GM19023 (cell line): Measurements from ENCODE around the gene SRRM5.
"Not testable (repeated sequence)": the region's sequence is repeated elsewhere in the genome, so short reads cannot be mapped to it uniquely, and the experiment has no call there.

Experiments
- ATAC-seq: cut with Tn5 transposase; IDR thresholded peaks from one replicate; pipeline ENCODE4 v1.9.1; 2021; ENCODE audit warnings: mild to moderate bottlenecking, moderate library complexity; ENCODE audit not compliant: unreplicated experiment

Gene SRRM5

GRCh38 chr19:43636121-43636683, 24.3 kb downstream of the SRRM5 start:
- no peak for ATAC-seq

DNA sequence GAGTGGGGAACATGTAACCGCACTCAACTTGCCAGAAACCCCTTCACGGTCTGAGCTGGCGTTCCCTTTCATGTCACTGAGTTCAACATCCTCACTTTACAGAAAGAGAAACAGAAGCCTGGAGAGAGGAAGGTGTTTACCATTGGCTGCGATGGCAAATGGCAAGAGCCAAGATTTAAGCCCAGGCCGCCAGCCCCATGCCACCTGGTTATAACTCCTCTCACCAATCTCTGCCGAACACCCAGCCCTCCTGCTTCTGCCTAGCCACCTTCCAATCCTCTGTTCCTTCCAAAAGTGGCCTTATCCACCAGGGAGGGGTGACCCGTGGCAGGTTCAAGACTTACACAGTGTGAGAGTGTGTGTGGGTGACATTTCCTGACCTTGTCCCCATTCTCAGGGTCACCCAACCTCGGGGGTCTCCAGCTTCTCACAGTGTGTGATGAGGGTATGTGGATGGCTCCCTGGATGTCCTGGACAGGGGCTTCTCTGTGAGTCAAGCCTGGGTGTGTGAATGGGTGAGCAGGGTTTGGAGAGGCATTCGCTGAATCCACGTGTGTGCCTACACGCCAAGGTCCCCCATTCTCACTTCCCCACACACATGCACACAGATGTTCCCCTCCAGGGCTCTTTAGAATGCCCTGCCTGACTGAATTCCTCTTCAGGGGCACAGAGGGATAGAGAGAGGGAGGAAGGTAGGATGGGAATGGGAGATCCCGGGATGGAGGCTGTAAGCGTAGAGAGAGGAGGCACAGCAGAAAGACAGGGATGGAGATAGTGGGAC, 26.5 kb downstream of the SRRM5 start:
- ATAC-seq = no peak

DNA sequence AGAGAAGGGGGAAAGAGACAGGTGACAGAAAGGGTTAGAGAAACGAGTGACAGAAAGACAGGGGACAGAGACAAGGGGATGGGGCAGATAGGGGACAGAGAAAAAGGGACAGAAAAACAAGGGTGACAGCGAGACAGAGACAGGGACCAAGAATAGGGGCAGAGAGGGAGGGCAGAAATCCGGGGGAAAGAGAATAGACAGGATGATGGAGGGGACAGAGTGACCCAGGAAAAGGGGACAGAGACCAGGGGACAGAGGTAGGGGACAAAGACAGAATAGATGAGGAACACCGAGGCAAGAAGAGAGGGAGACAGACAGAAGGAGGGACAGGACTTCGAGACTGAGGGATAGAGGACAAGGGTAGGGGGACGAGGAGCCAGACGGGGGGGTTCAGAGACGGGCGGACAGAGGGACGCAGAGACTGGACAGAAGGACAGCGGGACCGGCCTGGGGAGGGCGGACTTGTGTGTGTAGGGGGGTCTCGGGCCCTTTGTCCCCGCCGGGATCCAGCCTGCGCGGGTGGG, 27.2 kb downstream of the SRRM5 start:
- ATAC-seq = no peak

GRCh38 chr19:43639519-43640423, 27.9 kb downstream of the SRRM5 start, which contains the start of gene CADM4:
Gene CADM4, minus strand, starts transcription at chr19:43639850. Its CDS starts 60 bp downstream, at chr19:43639790.
- no peak for ATAC-seq

GRCh38 chr19:43640424-43640757, 28.5 kb downstream of the SRRM5 start:
- ATAC-seq = no peak

GRCh38 chr19:43641333-43641732, 29.4 kb downstream of the SRRM5 start:
- ATAC-seq = no peak

- ATAC-seq = no peak
Observed at GRCh38 chr19:43642531-43642930, 30.6 kb downstream of the SRRM5 start.

DNA sequence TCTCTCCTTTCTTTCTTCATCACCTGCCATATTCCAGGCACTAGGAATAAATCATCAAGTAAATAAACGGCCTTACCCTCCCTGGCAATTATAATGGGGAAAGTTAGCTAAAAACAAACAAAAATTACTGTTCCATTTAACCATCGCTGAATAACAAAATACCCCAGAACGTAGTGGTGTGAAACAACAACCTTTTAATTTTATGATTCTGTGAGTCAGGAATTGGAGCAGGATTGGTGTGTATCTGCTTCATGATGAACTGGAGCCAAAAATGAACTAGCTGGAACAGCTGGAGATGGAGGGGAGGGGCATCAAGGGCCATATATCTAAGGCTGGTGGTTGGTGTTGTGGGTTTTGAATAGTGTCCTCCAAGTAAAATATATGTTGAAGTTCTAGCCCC, 31.4 kb downstream of the SRRM5 start:
- no peak for ATAC-seq

- no peak for ATAC-seq
Observed at GRCh38 chr19:43644181-43644580, 32.3 kb downstream of the SRRM5 start.

DNA sequence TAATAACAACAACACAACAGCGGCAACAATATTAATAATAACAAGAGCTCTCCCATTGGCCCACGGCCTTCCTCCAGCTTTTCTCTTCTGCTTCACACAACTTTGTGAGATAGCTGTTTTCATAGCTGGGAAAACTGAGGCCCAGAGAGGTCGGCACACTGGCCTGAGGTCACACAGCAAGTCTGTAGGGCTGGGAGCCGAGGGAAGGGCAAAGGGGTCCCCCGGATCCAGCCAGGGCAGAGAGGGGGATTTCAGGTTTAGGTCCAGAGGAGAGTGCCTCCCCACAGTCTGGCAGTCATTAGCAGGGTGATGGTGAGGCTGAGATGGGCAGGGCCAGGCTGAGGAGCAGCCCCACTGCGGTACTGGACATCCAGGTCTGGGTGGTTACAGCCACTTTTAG, 36.7 kb downstream of the SRRM5 start:
- no peak for ATAC-seq

GRCh38 chr19:43649514-43649913, 37.6 kb downstream of the SRRM5 start:
- no peak for ATAC-seq

GRCh38 chr19:43650276-43650675, 38.4 kb downstream of the SRRM5 start:
- ATAC-seq = not testable (repeated sequence)

DNA sequence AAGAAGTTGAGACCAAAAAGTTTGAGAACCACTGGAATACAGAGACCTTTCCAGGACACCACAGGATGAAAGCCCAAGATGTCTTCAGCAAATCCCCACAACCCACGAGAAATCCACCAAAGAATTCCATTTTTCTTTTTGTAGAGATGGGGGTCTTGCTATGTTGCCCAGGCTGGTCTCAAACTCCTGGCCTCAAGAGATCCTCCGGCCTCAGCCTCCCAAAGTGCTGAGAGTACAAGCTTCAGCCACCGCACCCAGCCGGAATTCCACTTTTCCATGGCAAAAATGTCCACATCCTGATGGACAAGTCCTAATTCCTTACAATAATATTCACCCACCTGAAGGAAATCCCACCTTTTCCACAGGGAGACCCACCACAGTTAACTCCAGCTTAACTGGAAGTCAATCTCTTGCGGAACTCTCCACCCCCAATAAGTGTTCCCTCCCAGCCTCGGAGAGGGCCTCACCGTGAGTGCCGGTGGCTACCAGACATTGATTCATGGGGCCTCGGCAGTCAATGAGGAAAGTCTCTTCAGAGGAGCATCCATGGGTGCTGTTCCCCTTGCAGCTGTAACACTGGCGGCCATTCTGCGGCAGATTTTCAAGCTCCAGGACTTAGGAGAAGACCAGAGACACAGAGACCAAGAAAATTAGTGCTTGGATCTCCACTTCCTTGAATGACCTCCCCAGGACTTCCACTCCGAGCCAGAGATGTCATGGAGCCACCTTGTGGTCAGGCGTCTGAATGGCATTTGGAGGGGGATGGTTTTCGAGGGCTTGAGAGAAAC, 40.1 kb downstream of the SRRM5 start:
- ATAC-seq = no peak

- ATAC-seq = no peak
Observed at GRCh38 chr19:43652546-43652874, 40.6 kb downstream of the SRRM5 start.

DNA sequence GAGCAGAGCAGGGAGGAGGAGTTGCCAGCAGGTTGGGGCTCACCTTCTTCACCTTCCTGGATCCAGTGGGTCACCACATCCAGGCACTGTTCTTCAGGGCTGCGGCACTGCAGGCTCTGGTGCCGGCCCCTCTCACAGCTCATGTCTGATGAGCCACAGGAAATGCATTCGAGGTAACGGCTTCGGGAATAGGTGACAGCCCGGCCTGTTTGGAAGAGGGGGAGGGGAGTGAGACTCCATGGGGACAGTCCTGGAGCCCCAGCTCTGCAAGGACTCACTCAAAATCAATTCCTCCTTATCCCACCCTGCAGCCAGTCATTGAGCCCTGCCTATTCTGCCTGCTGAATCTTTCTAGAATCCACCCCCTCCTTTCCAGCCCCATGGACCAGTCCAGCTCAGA, 44.5 kb downstream of the SRRM5 start:
- ATAC-seq = no peak

DNA sequence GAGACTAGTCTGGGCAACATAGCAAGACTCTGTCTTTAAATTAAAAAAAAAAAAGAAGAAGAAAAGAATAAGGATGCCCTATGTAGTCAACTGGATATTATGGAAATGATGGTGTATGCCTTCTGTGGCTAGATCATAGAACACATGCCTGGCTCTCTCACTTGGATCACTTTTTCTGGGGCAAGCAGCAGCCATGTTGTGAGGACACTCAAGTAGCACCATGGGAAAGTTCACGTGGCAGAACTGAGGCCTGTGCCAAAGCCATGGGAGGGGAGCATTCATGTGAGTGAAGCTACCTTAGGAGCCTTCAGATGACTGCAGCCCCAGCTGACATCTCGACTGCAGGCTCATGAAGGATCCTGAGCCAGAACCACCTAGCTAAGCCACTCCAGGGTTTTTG, 46.1 kb downstream of the SRRM5 start:
- ATAC-seq = no peak

GRCh38 chr19:43658494-43658893, 46.6 kb downstream of the SRRM5 start:
- no peak for ATAC-seq

- ATAC-seq = no peak
Observed at GRCh38 chr19:43660301-43660970, 48.5 kb downstream of the SRRM5 start.

DNA sequence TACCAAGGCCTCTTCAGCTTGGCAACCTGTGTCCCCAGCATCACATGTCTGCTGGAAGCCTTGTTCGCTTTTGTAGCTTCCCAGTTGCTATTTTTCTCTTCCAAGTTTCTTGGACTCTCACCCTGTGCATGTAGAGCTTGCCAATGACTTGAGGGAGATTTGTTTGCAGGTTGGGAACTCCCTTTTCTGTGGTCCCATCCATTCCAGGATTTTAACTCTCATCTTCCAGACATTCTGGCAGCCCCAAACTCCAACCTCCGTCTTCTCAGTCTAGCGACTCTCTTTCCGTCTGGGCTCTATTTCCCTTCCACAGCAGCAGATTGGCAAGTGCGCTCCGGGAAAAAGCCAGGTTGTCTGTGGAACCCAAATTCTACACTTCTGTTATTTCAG, 49.1 kb downstream of the SRRM5 start:
- ATAC-seq = no peak

DNA sequence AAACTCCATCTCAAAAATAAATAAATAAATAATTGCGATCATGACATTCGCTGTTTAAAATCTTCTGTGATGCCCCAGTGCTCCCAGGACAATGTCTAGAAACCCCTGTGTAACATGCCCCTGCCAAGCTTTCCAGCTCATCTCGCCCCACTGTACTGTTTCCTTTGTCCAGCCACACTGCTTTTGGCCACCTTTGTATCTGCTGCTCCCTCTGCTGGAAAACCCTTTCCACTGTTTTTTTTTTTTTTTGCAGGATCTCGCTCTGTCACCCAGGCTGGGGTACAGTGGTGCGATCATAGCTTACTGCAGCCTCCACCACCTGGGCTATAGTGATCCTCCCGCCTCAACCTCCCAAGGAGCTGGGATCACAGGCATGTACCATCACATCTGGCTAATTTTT, 50.6 kb downstream of the SRRM5 start:
- no peak for ATAC-seq
